Upper lobe of left lung (tissue), 4 donors: ENCODE measurements around the gene MTMR4.

ENCODE experiments used
- EP300 ChIP-seq, 4 donors: sonication (generic); formaldehyde crosslinking; IDR thresholded peaks; one replicate each; pipeline ENCODE4 v1.5.1; 2017; ENCODE audit warnings: antibody characterized with exemption in 4 of 4, control low read depth in 2 of 4
- TF ChIP-seq, protein P1 (sequence below), 6 experiments: fragments of 450-650 bp in 4 of 6; fragments of 200-600 bp in 2 of 6; sonication (generic) in 2 of 6; IDR thresholded peaks; one replicate each; pipeline ENCODE4 v1.5.1; 2016 to 2019; ENCODE audit warnings: antibody characterized with exemption in 6 of 6

DNA sequence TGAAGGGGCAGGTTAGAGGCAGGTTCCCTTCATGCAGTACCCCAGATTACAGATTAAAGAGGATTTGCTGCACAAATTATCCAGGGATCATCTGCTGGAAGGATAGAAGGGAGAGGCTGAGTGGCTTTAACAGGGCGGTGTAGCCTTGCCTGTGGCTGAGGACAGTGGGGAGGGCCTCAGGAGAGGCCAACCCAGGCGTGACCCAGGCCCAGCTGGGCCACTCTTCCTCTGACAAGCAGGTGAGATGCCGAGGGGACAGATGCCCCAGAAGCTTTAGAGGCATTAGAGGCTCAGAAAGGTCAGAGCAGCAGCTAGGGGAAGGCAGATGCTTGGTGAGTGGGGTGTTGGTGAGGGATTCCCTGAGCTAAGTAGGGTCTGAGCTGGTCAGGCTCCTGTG is 18.1 kb upstream of the MTMR4 start:
- TF ChIP-seq EP300 (IDR thresholded peaks at IDR 0.05): no peak
- TF ChIP-seq, protein P1, sequence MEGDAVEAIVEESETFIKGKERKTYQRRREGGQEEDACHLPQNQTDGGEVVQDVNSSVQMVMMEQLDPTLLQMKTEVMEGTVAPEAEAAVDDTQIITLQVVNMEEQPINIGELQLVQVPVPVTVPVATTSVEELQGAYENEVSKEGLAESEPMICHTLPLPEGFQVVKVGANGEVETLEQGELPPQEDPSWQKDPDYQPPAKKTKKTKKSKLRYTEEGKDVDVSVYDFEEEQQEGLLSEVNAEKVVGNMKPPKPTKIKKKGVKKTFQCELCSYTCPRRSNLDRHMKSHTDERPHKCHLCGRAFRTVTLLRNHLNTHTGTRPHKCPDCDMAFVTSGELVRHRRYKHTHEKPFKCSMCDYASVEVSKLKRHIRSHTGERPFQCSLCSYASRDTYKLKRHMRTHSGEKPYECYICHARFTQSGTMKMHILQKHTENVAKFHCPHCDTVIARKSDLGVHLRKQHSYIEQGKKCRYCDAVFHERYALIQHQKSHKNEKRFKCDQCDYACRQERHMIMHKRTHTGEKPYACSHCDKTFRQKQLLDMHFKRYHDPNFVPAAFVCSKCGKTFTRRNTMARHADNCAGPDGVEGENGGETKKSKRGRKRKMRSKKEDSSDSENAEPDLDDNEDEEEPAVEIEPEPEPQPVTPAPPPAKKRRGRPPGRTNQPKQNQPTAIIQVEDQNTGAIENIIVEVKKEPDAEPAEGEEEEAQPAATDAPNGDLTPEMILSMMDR (IDR thresholded peaks at IDR 0.05): no peak
